Uterine smooth muscle cell (primary cell): ENCODE data around the gene OR56B1. TPM values are rescaled to one million over a fixed set of nuclear protein-coding genes. Genes with fewer than 3 reads are reported as not detected.

Experiments
- total RNA-seq: library from RNA; depleted of rRNA; stranded (reverse); fragments of >200 nt; gene quantifications from 2 replicates; pipeline ENCODE4 v1.2.3, GENCODE V29; 2014

OR56B1 gene, protein sequence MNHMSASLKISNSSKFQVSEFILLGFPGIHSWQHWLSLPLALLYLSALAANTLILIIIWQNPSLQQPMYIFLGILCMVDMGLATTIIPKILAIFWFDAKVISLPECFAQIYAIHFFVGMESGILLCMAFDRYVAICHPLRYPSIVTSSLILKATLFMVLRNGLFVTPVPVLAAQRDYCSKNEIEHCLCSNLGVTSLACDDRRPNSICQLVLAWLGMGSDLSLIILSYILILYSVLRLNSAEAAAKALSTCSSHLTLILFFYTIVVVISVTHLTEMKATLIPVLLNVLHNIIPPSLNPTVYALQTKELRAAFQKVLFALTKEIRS
- not detected in 2 replicates for total RNA-seq

DNA sequence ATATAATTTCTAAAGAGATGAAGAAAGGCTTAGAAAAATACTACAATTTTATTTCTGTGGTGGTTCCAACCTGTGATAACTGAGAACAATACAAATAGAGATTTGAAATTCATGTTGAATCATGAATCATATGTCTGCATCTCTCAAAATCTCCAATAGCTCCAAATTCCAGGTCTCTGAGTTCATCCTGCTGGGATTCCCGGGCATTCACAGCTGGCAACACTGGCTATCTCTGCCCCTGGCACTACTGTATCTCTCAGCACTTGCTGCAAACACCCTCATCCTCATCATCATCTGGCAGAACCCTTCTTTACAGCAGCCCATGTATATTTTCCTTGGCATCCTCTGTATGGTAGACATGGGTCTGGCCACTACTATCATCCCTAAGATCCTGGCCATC lies at the start of gene OR56B1:
TSS of gene OR56B1 (plus strand) at position 53 of the 400 bp plus-strand sequence. CDS start at position 122, 69 bp downstream.

DNA sequence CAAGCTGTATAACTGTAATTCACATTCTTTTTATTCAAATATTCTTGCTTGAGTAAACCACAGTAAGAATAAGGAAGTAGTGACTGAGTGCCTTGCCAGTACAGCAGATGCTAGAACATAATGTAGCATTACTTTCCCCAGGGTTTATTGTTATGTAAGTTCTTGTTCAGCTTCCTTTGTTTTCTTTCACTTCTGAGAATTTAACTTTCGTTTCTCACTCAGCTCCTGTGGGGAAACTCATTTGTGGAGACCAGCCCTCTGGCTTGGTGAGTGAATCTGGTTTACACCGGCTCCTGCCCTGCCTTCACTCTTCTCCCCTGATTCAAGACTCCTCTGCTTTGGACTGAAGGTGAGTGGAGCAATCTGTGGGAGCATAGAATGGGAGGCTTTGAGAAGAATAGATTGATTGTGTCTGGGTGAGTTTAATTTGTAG lies 46.7 kb upstream of the OR56B1 start, which contains the start of gene TRIM22:
TSS of gene TRIM22 (plus strand) at position 240 of the 433 bp plus-strand sequence. CDS start 6,443 bp downstream, outside the sequence.

DNA sequence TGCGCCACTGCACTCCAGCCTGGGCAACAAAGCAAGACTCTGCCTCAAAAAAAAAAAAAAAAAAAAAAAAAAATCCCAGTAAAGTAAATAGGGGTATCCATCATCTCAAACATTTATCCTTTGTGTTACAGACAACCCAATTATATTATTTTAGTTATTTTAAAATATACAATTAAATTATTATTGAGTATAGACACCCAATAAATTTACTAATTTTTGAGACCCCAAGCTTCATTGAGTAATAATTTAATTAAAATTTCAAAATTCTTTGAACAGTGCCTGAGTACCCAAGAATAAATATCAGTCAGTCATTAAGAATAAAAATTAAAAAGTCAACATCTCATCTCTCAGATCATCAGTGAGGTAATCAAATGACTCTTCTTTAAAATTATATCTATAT lies 17.7 kb downstream of the OR56B1 start, which contains the start of gene OR52N4:
TSS of gene OR52N4 (plus strand) at position 301 of the 400 bp plus-strand sequence. CDS start 498 bp downstream, outside the sequence.

DNA sequence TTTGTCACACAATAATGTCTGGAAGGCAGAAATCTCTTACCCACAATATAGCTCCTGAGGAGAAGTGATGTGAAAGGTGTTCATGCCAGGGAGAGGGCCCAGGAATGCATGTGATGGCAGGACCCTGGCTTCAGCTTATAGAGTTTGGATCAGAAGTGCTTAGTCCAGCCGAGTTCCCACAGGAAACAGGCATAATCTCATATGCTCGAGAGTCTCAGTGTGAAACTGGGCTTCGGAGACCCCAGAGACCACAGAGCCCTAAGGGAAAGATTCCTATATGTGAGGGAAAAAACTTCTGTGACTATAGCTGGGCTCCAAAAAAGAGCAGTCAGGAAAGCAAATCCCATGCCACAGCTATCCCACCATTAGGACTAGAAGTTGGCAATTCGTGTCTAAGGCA lies 47.0 kb downstream of the OR56B1 start, which contains the start of gene OR52N5:
TSS of gene OR52N5 (minus strand) at position 101 of the 400 bp plus-strand sequence. CDS start 4,721 bp downstream, outside the sequence.

Other genes with a start within 250 kb of the OR56B1 start
- gene OR52D1, start 247.8 kb upstream of the OR56B1 start, total RNA-seq: not detected in 2 replicates
- 0.12 TPM in 1 of 2 replicates, not detected in the other for gene UBQLN3, start 226.5 kb upstream of the OR56B1 start, total RNA-seq
- not detected in 2 replicates for gene UBQLNL, start 219.7 kb upstream of the OR56B1 start, total RNA-seq
- 0.66 and 1.1 TPM in 2 replicates for gene OR52H1, start 187.9 kb upstream of the OR56B1 start, total RNA-seq
- gene OR52B6, start 155.6 kb upstream of the OR56B1 start, total RNA-seq: not detected in 2 replicates
- gene TRIM6, start 139.8 kb upstream of the OR56B1 start, total RNA-seq: 6.5 and 12.2 TPM in 2 replicates
- gene TRIM34, start 111.4 kb upstream of the OR56B1 start, total RNA-seq: 10.1 and 12.6 TPM in 2 replicates
- gene TRIM5, start 51.4 kb upstream of the OR56B1 start, total RNA-seq: 37.6 and 52.2 TPM in 2 replicates
- gene TRIM22, start 46.7 kb upstream of the OR56B1 start, total RNA-seq: 46.7 and 73.4 TPM in 2 replicates
- not detected in 2 replicates for gene OR52N4, start 17.8 kb downstream of the OR56B1 start, total RNA-seq
- not detected in 2 replicates for gene OR52N5, start 46.9 kb downstream of the OR56B1 start, total RNA-seq
- gene OR52N1, start 54.8 kb downstream of the OR56B1 start, total RNA-seq: not detected in 2 replicates
- not detected in 2 replicates for gene OR52N2, start 72.5 kb downstream of the OR56B1 start, total RNA-seq
- gene OR52E6, start 105.4 kb downstream of the OR56B1 start, total RNA-seq: not detected in 2 replicates
- gene OR52E8, start 121.2 kb downstream of the OR56B1 start, total RNA-seq: not detected in 2 replicates
- gene OR52E4, start 144.2 kb downstream of the OR56B1 start, total RNA-seq: not detected in 2 replicates
- gene OR52E5, start 156.8 kb downstream of the OR56B1 start, total RNA-seq: not detected in 2 replicates
- not detected in 2 replicates for gene OR56A3, start 205.8 kb downstream of the OR56B1 start, total RNA-seq
- not detected in 2 replicates for gene OR56A5, start 232.0 kb downstream of the OR56B1 start, total RNA-seq